Measurements from ENCODE around the gene C1S.

- TF ChIP-seq EZH2 (optimal IDR thresholded peaks at IDR 0.05; ENCODE audit: low read depth, low read length) = no peak
- TF ChIP-seq EZH2phosphoT487 (IDR thresholded peaks at IDR 0.05; ENCODE audit: low read length) = no peak
- TF ChIP-seq, protein P1, sequence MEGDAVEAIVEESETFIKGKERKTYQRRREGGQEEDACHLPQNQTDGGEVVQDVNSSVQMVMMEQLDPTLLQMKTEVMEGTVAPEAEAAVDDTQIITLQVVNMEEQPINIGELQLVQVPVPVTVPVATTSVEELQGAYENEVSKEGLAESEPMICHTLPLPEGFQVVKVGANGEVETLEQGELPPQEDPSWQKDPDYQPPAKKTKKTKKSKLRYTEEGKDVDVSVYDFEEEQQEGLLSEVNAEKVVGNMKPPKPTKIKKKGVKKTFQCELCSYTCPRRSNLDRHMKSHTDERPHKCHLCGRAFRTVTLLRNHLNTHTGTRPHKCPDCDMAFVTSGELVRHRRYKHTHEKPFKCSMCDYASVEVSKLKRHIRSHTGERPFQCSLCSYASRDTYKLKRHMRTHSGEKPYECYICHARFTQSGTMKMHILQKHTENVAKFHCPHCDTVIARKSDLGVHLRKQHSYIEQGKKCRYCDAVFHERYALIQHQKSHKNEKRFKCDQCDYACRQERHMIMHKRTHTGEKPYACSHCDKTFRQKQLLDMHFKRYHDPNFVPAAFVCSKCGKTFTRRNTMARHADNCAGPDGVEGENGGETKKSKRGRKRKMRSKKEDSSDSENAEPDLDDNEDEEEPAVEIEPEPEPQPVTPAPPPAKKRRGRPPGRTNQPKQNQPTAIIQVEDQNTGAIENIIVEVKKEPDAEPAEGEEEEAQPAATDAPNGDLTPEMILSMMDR (IDR thresholded peaks at IDR 0.05; ENCODE audit: low read length) = no peak
Observed at GRCh38 chr12:7109572-7109920, 49.0 kb downstream of the C1S start.
